ENCODE results near the gene NRM.

NRM gene

GRCh38 chr6:30711758-30712380 lies 21.1 kb upstream of the NRM start:
- Mint-ChIP-seq H3K27ac (peak overlapping the region; percentile 94), H3K36me3 (peaks cover 93% of the 10 kb centered on the region), H3K4me3 (peak overlapping the region; percentile 59), H3K4me1 (peaks cover 55% of the 10 kb centered on the region), H3K9me3 (no peaks in the 10 kb centered on the region)
- DNase-seq (ENCODE audit: low spot score in 2 of 2) (no peak), ATAC-seq (peak; percentile 81)

DNA sequence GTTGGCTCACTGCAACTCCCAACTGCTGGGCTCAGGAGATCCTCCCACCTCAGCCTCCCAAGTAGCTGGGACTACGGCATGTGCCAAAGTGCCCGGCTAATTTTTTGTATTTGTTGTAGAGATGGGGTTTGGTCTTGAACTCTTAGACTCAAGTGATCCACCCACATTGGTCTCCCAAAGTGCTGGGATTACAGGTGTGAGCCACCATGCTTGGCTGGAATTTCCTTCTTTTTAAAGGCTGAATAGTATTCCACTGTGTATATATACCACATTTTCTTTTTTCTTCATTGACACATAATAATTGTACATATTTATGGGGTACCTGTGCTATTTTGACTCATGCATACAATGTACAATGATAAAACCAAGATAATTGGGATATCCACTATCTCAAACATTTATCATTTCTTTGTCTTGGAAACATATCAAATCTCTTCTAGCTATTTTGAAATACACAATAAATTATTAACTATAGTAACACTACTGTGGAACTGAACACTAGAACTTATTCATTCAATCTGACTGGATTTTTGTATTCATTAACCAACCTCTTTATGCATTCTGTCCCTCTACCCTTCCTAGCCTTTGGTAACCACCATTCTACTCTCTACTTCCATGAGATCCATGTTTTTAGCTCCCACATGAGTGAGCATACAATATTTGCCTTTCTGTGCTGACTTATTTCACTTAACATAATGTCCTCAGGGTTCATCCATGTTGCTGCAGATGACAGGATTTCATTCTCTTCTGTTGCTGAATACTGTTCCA lies 18.5 kb upstream of the NRM start:
- no peak overlapping the region for H3K27ac Mint-ChIP-seq
- peaks cover 98% of the 10 kb centered on the region for H3K36me3 Mint-ChIP-seq
- H3K9me3 Mint-ChIP-seq = no peaks in the 10 kb centered on the region
- DNase-seq (ENCODE audit: low spot score in 2 of 2) = no peak
- ATAC-seq = no peak
- no peak overlapping the region for H3K4me3 Mint-ChIP-seq
- peaks cover 36% of the 10 kb centered on the region for H3K4me1 Mint-ChIP-seq

DNA sequence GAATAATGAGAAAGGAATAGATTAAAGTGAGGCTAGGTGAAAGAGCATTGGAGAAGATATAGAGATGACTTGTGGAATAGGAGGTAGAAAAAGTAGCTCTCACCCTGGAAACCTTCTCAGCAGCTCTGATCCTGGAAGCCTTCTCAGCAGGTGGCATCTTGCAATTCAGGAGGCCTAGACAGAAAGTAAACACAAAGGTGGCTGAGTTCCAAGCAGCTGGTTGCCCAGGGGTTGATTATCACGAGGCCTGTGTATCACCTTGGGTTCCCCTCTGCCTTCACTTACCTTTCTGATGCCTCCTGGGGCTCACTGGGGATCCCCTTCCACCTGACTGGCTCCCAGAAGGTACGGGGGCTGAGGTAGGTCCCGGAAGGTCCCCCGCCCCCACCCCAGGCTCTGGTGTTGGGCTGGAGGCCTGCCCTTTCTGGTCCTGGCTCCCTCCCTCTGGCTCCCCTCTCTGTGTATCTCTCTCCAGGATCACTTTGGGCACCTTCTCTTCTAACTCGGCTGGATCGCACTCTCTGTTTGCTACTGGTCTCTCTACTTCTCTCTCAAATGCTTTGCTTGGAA lies 16.6 kb upstream of the NRM start:
- Mint-ChIP-seq H3K9me3 (no peaks in the 10 kb centered on the region), H3K4me3 (no peak overlapping the region), H3K27ac (peak overlapping the region; percentile 77), H3K36me3 (peaks cover 98% of the 10 kb centered on the region), H3K4me1 (peaks cover 33% of the 10 kb centered on the region)
- DNase-seq (ENCODE audit: low spot score in 2 of 2) (no peak), ATAC-seq (no peak)

DNA sequence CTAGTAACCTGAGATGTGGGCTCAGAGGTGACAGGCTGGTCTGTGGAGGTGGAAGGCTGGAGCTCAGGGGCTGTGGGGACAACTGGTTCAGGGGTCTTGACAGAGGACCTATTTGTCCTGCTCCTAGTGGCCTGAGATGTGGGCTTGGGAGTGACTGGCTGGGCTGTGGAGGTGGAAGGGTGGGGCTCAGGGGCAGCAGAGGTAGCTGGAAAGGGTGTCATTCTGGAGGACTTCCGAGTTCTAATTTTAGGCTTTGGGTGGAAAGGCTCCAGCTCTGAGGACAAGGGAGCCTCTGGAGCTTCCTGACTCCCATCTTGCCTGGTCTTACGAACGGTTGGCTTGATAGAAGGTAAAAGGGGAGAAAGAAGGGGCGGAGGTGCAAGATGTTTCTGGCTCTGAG lies 14.8 kb upstream of the NRM start:
- DNase-seq (ENCODE audit: low spot score in 2 of 2) (no peak), ATAC-seq (no peak)
- H3K27ac Mint-ChIP-seq = peak overlapping the region; percentile 50
- peaks cover 18% of the 10 kb centered on the region for H3K4me1 Mint-ChIP-seq
- H3K36me3 Mint-ChIP-seq = peaks cover 98% of the 10 kb centered on the region
- no peaks in the 10 kb centered on the region for H3K9me3 Mint-ChIP-seq
- H3K4me3 Mint-ChIP-seq = no peak overlapping the region

DNA sequence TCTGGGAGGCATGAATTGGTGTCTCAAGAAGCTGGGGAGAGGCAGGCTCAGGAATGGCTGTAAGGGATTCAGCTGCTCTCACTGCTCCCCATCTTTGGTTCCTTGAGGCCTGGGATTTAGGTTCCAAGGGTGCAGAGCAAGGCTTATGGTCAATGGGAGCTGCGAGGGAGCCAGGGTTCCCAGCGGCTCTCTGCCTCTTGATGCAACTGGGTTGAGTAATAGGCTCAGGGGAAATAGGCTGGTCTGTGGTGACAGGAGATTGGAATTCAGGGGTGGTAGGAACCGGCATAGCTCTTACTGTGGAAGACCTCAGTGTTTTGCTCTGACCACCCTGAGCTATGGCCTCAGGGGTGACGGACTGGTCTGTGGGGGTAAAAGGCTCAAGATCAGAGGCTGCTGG lies 13.0 kb upstream of the NRM start:
- Mint-ChIP-seq H3K9me3 (no peaks in the 10 kb centered on the region), H3K36me3 (peaks cover 100% of the 10 kb centered on the region)

DNA sequence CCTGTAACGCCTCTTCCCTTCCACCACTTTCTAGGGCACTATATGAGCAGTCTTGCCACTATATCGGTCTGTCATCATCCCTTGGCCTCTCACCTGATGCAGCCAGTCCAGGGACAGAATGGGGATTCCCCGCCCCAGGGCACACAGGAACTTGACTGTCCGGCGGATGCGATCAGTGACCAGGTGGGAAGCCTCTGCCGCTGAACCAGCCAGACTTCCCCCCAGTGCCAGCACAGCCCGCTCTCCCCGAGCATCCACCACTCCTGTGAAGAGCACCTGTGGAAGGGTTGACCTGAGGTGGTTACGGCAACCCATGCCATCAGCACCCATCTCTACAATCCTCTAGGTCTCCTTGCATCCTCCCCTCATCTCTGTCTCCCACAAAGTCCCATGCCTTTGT lies 12.2 kb upstream of the NRM start:
- Mint-ChIP-seq H3K4me3 (no peak overlapping the region), H3K27ac (no peak overlapping the region), H3K36me3 (peaks cover 96% of the 10 kb centered on the region), H3K9me3 (no peaks in the 10 kb centered on the region), H3K4me1 (peaks cover 16% of the 10 kb centered on the region)
- no peak for ATAC-seq
- no peak for DNase-seq (ENCODE audit: low spot score in 2 of 2)

More for the DNA sequence above, 13.0 kb upstream of the NRM start:
- no peak for ATAC-seq
- Mint-ChIP-seq H3K27ac (peak overlapping the region; percentile 48), H3K4me1 (peaks cover 18% of the 10 kb centered on the region), H3K4me3 (no peak overlapping the region)
- no peak for DNase-seq (ENCODE audit: low spot score in 2 of 2)

DNA sequence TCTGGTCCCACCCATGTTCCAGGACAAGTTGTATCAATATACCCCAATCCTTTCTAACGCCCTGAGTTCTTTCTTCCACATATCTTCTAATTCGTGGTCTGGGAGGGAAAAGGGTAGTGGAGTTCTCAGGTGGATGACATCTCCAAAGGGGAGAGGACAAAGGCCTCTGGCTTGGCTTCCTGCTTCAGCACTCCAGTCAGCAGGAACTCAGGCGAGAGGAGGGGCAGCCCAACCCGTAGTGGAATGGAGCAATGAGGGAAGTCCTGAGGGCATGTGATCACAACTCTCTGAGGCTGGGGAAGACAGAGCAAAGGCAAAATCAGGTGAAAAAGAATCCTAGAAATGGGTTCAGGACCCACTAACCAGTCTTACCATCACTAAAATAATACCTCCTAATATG lies 9.6 kb upstream of the NRM start:
- no peak for ATAC-seq
- H3K27ac Mint-ChIP-seq = no peak overlapping the region
- H3K36me3 Mint-ChIP-seq = peaks cover 74% of the 10 kb centered on the region
- no peak for DNase-seq (ENCODE audit: low spot score in 2 of 2)
- peaks cover 10% of the 10 kb centered on the region for H3K4me1 Mint-ChIP-seq
- no peak overlapping the region for H3K4me3 Mint-ChIP-seq
- no peaks in the 10 kb centered on the region for H3K9me3 Mint-ChIP-seq

GRCh38 chr6:30696432-30696831 lies 5.6 kb upstream of the NRM start:
- H3K4me1 Mint-ChIP-seq = peaks cover 2% of the 10 kb centered on the region
- no peak overlapping the region for H3K4me3 Mint-ChIP-seq
- DNase-seq (ENCODE audit: low spot score in 2 of 2) = no peak
- no peak for ATAC-seq
- H3K36me3 Mint-ChIP-seq = peaks cover 35% of the 10 kb centered on the region
- H3K9me3 Mint-ChIP-seq = no peaks in the 10 kb centered on the region
- H3K27ac Mint-ChIP-seq = no peak overlapping the region

GRCh38 chr6:30691208-30691847 lies 544 bp upstream of the NRM start:
- H3K4me3 Mint-ChIP-seq = peak overlapping the region; percentile 92
- H3K27ac Mint-ChIP-seq = peak overlapping the region; percentile 74
- H3K4me1 Mint-ChIP-seq = peaks cover 43% of the 10 kb centered on the region
- peaks cover 13% of the 10 kb centered on the region for H3K36me3 Mint-ChIP-seq
- H3K9me3 Mint-ChIP-seq = no peaks in the 10 kb centered on the region
- ATAC-seq = no peak
- DNase-seq (ENCODE audit: low spot score in 2 of 2) = no peak

- ATAC-seq = no peak
- H3K9me3 Mint-ChIP-seq = no peaks in the 10 kb centered on the region
- peak overlapping the region; percentile 92 for H3K4me3 Mint-ChIP-seq
- peaks cover 27% of the 10 kb centered on the region for H3K36me3 Mint-ChIP-seq
- peaks cover 43% of the 10 kb centered on the region for H3K4me1 Mint-ChIP-seq
- no peak for DNase-seq (ENCODE audit: low spot score in 2 of 2)
- peak overlapping the region; percentile 74 for H3K27ac Mint-ChIP-seq
These were observed 799 bp downstream of the NRM start for GRCh38 chr6:30689985-30690384.

DNA sequence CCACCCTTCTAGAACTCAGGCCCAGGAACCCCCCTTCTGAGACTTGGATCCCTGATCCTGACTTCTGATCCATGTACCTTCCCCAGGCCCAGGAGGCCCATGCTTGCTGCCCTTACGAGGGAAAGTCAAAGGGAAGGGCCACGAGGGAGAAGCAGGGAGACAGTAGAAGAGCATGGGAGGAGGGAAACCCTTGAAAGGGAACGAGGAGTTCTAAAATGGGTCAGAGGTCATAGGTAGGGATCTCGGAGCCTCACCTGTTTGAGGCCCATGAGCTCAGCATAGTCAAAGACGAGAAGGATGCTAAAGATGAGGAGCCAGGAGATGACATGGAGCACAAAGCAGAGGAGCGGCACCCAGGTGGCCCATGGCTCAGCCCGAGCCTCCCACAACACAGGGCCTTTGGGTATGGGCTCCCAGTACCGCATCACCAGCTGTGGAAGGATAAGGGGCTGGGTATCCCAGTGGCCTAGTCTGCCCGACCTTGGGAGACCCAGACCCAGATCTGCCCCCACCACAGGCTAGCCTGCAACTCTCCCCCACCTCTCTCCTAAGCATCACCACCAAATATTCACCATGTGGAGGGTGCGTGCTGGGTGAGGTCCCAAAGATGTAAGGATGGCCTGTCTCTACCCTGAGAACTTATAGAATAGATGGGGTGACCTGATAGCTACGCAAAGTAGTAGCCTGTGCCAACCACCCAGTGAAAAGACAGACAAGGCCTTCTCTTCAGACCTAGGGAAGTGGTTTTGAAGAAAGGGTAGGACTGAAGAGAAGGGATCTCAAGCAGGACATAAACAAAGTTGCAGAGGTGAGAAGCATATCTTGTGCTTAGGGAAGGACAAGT lies 1.5 kb downstream of the NRM start:
- Mint-ChIP-seq H3K9me3 (no peaks in the 10 kb centered on the region), H3K27ac (peak overlapping the region; percentile 98), H3K4me1 (peaks cover 43% of the 10 kb centered on the region), H3K4me3 (peak overlapping the region; percentile 92), H3K36me3 (peaks cover 34% of the 10 kb centered on the region)
- ATAC-seq (no peak), DNase-seq (ENCODE audit: low spot score in 2 of 2) (no peak)

GRCh38 chr6:30688569-30688968 lies 2.2 kb downstream of the NRM start:
- Mint-ChIP-seq H3K27ac (peak overlapping the region; percentile 98), H3K4me1 (peaks cover 43% of the 10 kb centered on the region), H3K36me3 (peaks cover 41% of the 10 kb centered on the region), H3K9me3 (no peaks in the 10 kb centered on the region), H3K4me3 (peak overlapping the region; percentile 92)
- ATAC-seq (no peak), DNase-seq (ENCODE audit: low spot score in 2 of 2) (no peak)

GRCh38 chr6:30687659-30688431 lies 2.9 kb downstream of the NRM start:
- Mint-ChIP-seq H3K27ac (peak overlapping the region; percentile 98), H3K4me1 (peaks cover 46% of the 10 kb centered on the region), H3K4me3 (peak overlapping the region; percentile 92), H3K9me3 (no peaks in the 10 kb centered on the region), H3K36me3 (peaks cover 48% of the 10 kb centered on the region)
- DNase-seq (ENCODE audit: low spot score in 2 of 2) (no peak), ATAC-seq (no peak)

- H3K27ac Mint-ChIP-seq = peak overlapping the region; percentile 98
- peaks cover 56% of the 10 kb centered on the region for H3K36me3 Mint-ChIP-seq
- ATAC-seq (peak; percentile 55), DNase-seq (ENCODE audit: low spot score in 2 of 2) (peak; percentile 66 to 92)
- no peaks in the 10 kb centered on the region for H3K9me3 Mint-ChIP-seq
- peak overlapping the region; percentile 92 for H3K4me3 Mint-ChIP-seq
- H3K4me1 Mint-ChIP-seq = peaks cover 53% of the 10 kb centered on the region
These were observed 3.7 kb downstream of the NRM start for GRCh38 chr6:30686908-30687658.

Measured in stimulated activated effector memory CD8-positive, alpha-beta T cell treated with anti-CD3 and anti-CD28 coated beads, Interleukin-12 subunit alpha, Interleukin-12 subunit beta, amount 100 ng/mL, for 72 hours (primary cell).